Nephron progenitor cell (in vitro differentiated cells): Measurements from ENCODE around the gene GUCD1.

Source experiments
- DNase-seq: peaks from one replicate; pipeline ENCODE4 v3.0.0; 2021
- H3K27ac Mint-ChIP-seq: 2 replicates; pipeline ENCODE4 v1.8.0; 2021; ENCODE audit warnings: mild to moderate bottlenecking, moderate library complexity, mixed read lengths
- H3K27me3 Mint-ChIP-seq: 2 replicates; pipeline ENCODE4 v1.8.0; 2021; ENCODE audit warnings: mild to moderate bottlenecking, low read depth, mixed read lengths; ENCODE audit not compliant: poor library complexity
- H3K36me3 Mint-ChIP-seq: 2 replicates; pipeline ENCODE4 v1.8.0; 2021; ENCODE audit warnings: low read depth, mixed read lengths
- H3K4me1 Mint-ChIP-seq: 2 replicates; pipeline ENCODE4 v1.8.0; 2021; ENCODE audit warnings: mixed read lengths
- H3K4me3 Mint-ChIP-seq: 2 replicates; pipeline ENCODE4 v1.8.0; 2021; ENCODE audit warnings: mild to moderate bottlenecking, moderate library complexity, mixed read lengths
- H3K9me3 Mint-ChIP-seq: 2 replicates; pipeline ENCODE4 v1.8.0; 2021; ENCODE audit warnings: mild to moderate bottlenecking, moderate library complexity, mixed read lengths
- TF ChIP-seq, protein P1 (sequence below): fragments of 200-600 bp; sonication (generic); IDR thresholded peaks from 2 replicates; pipeline ENCODE4 v1.5.0; 2021; ENCODE audit warnings: antibody characterized with exemption

The GUCD1 gene

DNA sequence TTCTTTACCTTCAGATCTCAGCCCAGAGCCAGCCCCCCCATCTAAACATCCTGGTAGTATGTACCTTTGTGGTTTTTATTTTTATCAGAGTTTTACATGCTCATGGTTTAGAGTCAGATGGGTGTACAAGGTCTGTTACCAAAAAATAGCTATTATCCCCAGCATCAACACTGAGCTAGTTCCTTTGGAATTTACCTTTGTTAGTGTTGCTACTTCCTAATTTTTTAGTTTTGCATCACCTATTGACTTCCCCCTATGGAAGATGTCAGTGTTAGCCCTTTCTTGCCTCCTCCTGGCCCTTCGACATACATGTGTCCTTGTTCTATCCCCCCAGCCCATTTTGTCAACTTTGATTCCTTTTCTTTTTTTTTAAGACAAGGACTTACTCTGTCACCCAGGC lies 52.4 kb downstream of the GUCD1 start:
- no peak for DNase-seq
- Mint-ChIP-seq H3K36me3 (no peaks in the 10 kb centered on the region), H3K4me3 (no peak overlapping the region), H3K9me3 (no peaks in the 10 kb centered on the region), H3K4me1 (peaks cover 55% of the 10 kb centered on the region), H3K27ac (no peak overlapping the region), H3K27me3 (peaks cover 81% of the 10 kb centered on the region)
- TF ChIP-seq, protein P1, sequence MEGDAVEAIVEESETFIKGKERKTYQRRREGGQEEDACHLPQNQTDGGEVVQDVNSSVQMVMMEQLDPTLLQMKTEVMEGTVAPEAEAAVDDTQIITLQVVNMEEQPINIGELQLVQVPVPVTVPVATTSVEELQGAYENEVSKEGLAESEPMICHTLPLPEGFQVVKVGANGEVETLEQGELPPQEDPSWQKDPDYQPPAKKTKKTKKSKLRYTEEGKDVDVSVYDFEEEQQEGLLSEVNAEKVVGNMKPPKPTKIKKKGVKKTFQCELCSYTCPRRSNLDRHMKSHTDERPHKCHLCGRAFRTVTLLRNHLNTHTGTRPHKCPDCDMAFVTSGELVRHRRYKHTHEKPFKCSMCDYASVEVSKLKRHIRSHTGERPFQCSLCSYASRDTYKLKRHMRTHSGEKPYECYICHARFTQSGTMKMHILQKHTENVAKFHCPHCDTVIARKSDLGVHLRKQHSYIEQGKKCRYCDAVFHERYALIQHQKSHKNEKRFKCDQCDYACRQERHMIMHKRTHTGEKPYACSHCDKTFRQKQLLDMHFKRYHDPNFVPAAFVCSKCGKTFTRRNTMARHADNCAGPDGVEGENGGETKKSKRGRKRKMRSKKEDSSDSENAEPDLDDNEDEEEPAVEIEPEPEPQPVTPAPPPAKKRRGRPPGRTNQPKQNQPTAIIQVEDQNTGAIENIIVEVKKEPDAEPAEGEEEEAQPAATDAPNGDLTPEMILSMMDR: no peak

DNA sequence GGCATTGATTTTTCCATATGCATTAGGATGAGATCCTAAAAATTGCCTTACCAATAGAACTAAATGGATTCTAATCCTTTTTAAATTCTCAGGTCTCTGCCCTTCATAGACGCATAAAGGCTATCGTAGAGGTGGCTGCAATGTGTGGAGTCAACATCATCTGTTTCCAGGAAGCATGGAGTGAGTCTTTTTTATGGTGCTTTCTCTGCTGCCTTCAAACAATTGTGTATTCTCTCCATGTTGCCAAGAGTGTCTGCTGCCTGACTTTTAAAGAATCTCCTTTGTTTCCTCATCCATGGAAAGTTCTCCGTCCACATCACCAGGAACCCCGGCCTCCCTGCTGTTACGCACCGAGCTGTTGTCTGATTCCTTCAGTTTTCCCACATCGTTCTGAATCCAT lies 52.9 kb downstream of the GUCD1 start:
- DNase-seq: no peak
- no peak overlapping the region for H3K27ac Mint-ChIP-seq
- no peaks in the 10 kb centered on the region for H3K9me3 Mint-ChIP-seq
- H3K4me3 Mint-ChIP-seq: no peak overlapping the region
- peaks cover 86% of the 10 kb centered on the region for H3K27me3 Mint-ChIP-seq
- TF ChIP-seq, protein P1: no peak
- H3K4me1 Mint-ChIP-seq: peaks cover 55% of the 10 kb centered on the region
- H3K36me3 Mint-ChIP-seq: no peaks in the 10 kb centered on the region

DNA sequence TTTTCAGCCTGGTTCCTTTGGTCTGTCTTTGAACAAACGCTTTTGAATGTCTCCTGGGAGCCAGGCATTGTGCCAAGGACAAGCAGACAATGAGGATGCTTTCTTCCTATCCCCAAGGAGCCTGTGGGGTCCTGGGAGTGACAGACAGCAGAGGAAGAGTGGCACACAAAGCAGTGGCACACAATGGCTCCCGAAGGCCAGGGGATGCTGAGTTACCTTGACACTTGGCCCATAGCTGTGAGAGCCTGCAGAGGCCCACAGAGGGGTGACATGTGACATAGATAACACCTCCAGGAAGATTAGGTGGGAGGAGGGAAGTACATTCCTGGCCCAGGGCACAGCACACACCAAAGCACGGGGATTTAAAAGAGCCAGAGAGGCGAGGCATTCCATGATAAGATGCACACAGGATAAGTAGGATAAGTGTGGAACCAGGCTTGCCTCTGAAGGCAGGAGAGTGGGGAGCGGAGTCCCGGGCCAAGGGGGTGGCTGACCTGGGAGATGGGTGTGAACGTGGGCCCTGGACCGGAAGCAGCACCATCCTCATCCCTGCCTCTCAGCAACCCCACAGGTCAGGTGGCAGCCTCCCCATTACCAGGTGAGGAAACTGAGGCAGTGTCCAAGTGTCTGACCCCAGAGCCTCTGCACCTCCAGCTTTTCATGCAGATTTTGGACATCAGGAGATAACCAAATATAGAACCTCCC lies 53.5 kb downstream of the GUCD1 start:
- TF ChIP-seq, protein P1: no peak
- Mint-ChIP-seq H3K4me1 (peaks cover 55% of the 10 kb centered on the region), H3K36me3 (no peaks in the 10 kb centered on the region), H3K27me3 (peaks cover 87% of the 10 kb centered on the region), H3K4me3 (no peak overlapping the region), H3K9me3 (no peaks in the 10 kb centered on the region), H3K27ac (no peak overlapping the region)
- no peak for DNase-seq

DNA sequence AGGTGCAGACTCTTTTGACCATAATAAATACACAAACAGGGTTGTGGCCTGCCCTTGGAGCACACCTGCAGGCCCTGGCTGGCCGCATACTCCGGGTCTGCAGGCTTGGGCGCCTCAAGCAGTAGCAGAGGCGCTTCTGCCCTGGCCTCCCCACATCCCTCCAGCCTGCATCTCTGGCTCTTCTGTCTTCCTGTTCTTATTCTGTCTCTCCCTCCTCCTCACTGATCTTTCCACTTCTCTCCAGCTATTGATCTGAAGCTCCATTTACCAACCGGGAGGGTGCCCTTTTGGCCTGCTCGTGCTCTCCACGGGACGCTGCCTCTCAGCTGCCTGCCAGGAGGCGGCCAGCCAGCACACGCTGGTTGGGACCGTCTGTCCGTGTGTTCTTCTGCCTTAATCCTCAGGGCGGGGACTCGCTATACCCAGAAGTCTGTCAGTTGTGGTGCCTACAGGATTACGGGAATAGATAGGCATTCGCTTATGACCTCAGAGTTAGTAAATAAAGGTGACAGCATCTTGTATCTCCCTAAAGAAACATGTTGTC lies 54.6 kb downstream of the GUCD1 start:
- DNase-seq: no peak
- Mint-ChIP-seq H3K27ac (no peak overlapping the region), H3K27me3 (peaks cover 91% of the 10 kb centered on the region), H3K36me3 (no peaks in the 10 kb centered on the region), H3K4me3 (peak overlapping the region; percentile 7), H3K9me3 (peaks cover under 1% of the 10 kb centered on the region), H3K4me1 (peaks cover 54% of the 10 kb centered on the region)
- TF ChIP-seq, protein P1: no peak

DNA sequence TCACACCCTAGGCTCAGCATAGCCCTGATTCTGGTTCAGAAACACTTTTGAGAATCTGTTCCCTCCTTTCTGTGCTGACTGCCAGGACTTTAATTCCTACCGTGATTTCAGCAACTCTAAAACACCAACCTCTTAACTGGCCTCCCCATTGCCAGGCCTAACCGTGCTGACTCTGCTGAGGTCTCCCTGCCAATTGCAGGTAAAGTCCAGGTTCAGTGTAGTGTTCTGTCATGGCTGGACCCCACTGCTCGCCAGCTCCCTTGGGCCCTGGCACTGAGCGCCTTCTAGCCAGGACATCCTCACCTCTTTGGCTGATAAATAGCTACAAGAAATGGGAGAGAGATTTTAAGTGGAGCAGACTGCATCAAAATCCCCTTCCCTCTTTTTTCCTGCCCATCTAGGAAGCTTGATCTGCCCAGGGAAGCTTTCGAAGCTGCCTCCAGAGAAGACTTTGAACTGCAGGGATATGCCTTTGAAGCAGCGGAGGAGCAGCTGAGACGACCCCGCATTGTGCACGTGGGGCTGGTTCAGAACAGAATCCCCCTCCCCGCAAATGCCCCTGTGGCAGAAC lies 55.1 kb downstream of the GUCD1 start:
- Mint-ChIP-seq H3K27ac (no peak overlapping the region), H3K4me3 (no peak overlapping the region), H3K36me3 (no peaks in the 10 kb centered on the region), H3K4me1 (peaks cover 54% of the 10 kb centered on the region), H3K9me3 (peaks cover 6% of the 10 kb centered on the region), H3K27me3 (peaks cover 92% of the 10 kb centered on the region)
- DNase-seq: no peak
- TF ChIP-seq, protein P1: no peak
